H1 (cell line): Measurements from ENCODE around the gene TSHZ2. TPM values are rescaled to one million over a fixed set of nuclear protein-coding genes. Genes with fewer than 3 reads are reported as not detected.

Experiments used
- CTCF ChIA-PET: fragments of 300-600 bp; sonication (Branson Sonifier 250); formaldehyde crosslinking; loops from one replicate; lab custom pipeline; 2021; ENCODE audit not compliant: partially characterized antibody; lab: Charles Lee
- POLR2A ChIA-PET: fragments of 300-600 bp; sonication (Branson Sonifier 250); formaldehyde crosslinking; loops from one replicate; lab custom pipeline; 2021; ENCODE audit warnings: inconsistent platforms; ENCODE audit not compliant: partially characterized antibody; lab: Charles Lee
- DNase-seq, 2 experiments: peaks; one replicate each; pipeline versions ENCODE4 v3.0.0 to v3.0.0-alpha.2; 2010 to 2022; ENCODE audit warnings: low spot score in 2 of 2, low read depth in 1 of 2, mixed read lengths in 1 of 2
- FAIRE-seq: peaks from 2 replicates; lab custom pipeline; 2011; peaks lifted over from hg19 to GRCh38; lab: Jason Lieb, UNC
- H2AFZ ChIP-seq: 2 replicates; pipeline ENCODE4 v1.8.1; 2012; ENCODE audit warnings: low read length, inconsistent platforms
- H2AK5ac ChIP-seq: 2 replicates; pipeline ENCODE4 v1.6.1; 2013; ENCODE audit warnings: low read depth, low read length
- H2BK120ac ChIP-seq: replicated peaks from 2 replicates; pipeline ENCODE3; 2013; ENCODE audit warnings: low read depth, low read length, inconsistent platforms
- H2BK12ac ChIP-seq: 2 replicates; pipeline ENCODE4 v1.6.1; 2013; ENCODE audit warnings: low read depth, low read length
- H2BK15ac ChIP-seq: 2 replicates; pipeline ENCODE4 v1.6.1; 2013; ENCODE audit warnings: low read length
- H2BK20ac ChIP-seq: 2 replicates; pipeline ENCODE4 v1.6.1; 2013; ENCODE audit warnings: low read length
- H2BK5ac ChIP-seq: 2 replicates; pipeline ENCODE4 v1.6.1; 2013; ENCODE audit warnings: low read depth, low read length
- H3K14ac ChIP-seq: 2 replicates; pipeline ENCODE4 v1.6.1; 2013; ENCODE audit warnings: inconsistent platforms; ENCODE audit not compliant: insufficient read length
- H3K18ac ChIP-seq: 2 replicates; pipeline ENCODE4 v1.6.1; 2013; ENCODE audit warnings: low read length; ENCODE audit errors: extremely low read depth
- H3K23ac ChIP-seq: 2 replicates; pipeline ENCODE4 v1.6.1; 2013; ENCODE audit warnings: inconsistent platforms; ENCODE audit not compliant: insufficient read length
- H3K23me2 ChIP-seq: 2 replicates; pipeline ENCODE4 v1.6.1; 2013; ENCODE audit warnings: low read depth, low read length
- H3K27ac ChIP-seq: 2 replicates; pipeline ENCODE4 v1.6.1; 2011; ENCODE audit warnings: low read depth, low read length, inconsistent platforms
- H3K27me3 ChIP-seq, 4 experiments: replicated peaks in 1 of 4; 1 replicate in 1 of 4; 2 replicates in 3 of 4; pipeline versions ENCODE4 v1.6.1 to v1.8.1; 2011 to 2013; ENCODE audit warnings: low read length in 3 of 4, mild to moderate bottlenecking in 3 of 4, inconsistent platforms in 2 of 4, mixed read lengths in 2 of 4, moderate library complexity in 1 of 4; ENCODE audit not compliant: control insufficient read depth in 3 of 4, insufficient read depth in 3 of 4; ENCODE audit errors: extremely low read depth in 1 of 4
- H3K36me3 ChIP-seq, 4 experiments: 2 replicates each; pipeline versions ENCODE4 v1.6.1 to v1.8.1; 2011 to 2013; ENCODE audit warnings: mild to moderate bottlenecking in 4 of 4, low read length in 3 of 4, moderate library complexity in 2 of 4, control low read depth in 1 of 4, inconsistent platforms in 1 of 4; ENCODE audit not compliant: insufficient read depth in 4 of 4, control insufficient read depth in 2 of 4
- H3K4ac ChIP-seq: replicated peaks from 2 replicates; pipeline ENCODE3; 2013; ENCODE audit warnings: low read length, low read depth, mixed read lengths, inconsistent platforms; ENCODE audit not compliant: insufficient read length
- H3K4me1 ChIP-seq, 4 experiments: replicated peaks in 1 of 4; 1 replicate in 1 of 4; 2 replicates in 3 of 4; pipeline versions ENCODE4 v1.6.1 to v1.8.1; 2011 to 2013; ENCODE audit warnings: low read length in 3 of 4, inconsistent platforms in 2 of 4, mixed read lengths in 1 of 4; ENCODE audit not compliant: insufficient read depth in 4 of 4, control insufficient read depth in 3 of 4
- H3K4me2 ChIP-seq, 2 experiments: 2 replicates each; pipeline versions ENCODE4 v1.6.1 to v1.8.1; 2011 to 2013; ENCODE audit warnings: low read depth in 2 of 2, low read length in 2 of 2, control low read depth in 1 of 2, inconsistent platforms in 1 of 2, mild to moderate bottlenecking in 1 of 2; ENCODE audit not compliant: insufficient read depth in 1 of 2
- H3K4me3 ChIP-seq, 4 experiments: fragments of 200-600, 300-600 bp in 1 of 4; sonication (generic), shearing (Covaris generic), sonication (Bioruptor Twin) in 1 of 4; 2 replicates each; pipeline versions ENCODE4 v1.5.1 to v1.8.1; 2011 to 2016; ENCODE audit warnings: low read length in 4 of 4, low read depth in 3 of 4, control low read depth in 2 of 4, inconsistent platforms in 2 of 4, mild to moderate bottlenecking in 2 of 4, mixed read lengths in 1 of 4, moderate library complexity in 1 of 4; ENCODE audit not compliant: insufficient read depth in 2 of 4; ENCODE audit errors: extremely low read depth in 1 of 4
- H3K56ac ChIP-seq: replicated peaks from 2 replicates; pipeline ENCODE3; 2013; ENCODE audit warnings: low read depth, mild to moderate bottlenecking, mixed read lengths, low read length, inconsistent platforms; ENCODE audit not compliant: insufficient read length
- H3K79me1 ChIP-seq: 2 replicates; pipeline ENCODE4 v1.6.1; 2013; ENCODE audit warnings: low read depth, low read length, control low read depth
- H3K79me2 ChIP-seq, 2 experiments: 2 replicates each; pipeline versions ENCODE4 v1.6.1 to v1.8.1; 2012 to 2013; ENCODE audit warnings: low read length in 2 of 2, mild to moderate bottlenecking in 2 of 2, inconsistent platforms in 1 of 2; ENCODE audit not compliant: insufficient read depth in 2 of 2, control insufficient read depth in 1 of 2
- H3K9ac ChIP-seq, 4 experiments: replicated peaks in 1 of 4; 1 replicate in 1 of 4; 2 replicates in 3 of 4; pipeline versions ENCODE4 v1.6.1 to v1.8.1; 2011 to 2013; ENCODE audit warnings: low read depth in 3 of 4, low read length in 3 of 4, control low read depth in 2 of 4, mild to moderate bottlenecking in 2 of 4, moderate library complexity in 2 of 4, inconsistent platforms in 1 of 4; ENCODE audit errors: extremely low read depth in 1 of 4
- H3K9me3 ChIP-seq, 2 experiments: 2 replicates each; pipeline versions ENCODE4 v1.6.1 to v1.8.1; 2012 to 2013; ENCODE audit warnings: mild to moderate bottlenecking in 2 of 2, moderate library complexity in 2 of 2, control low read depth in 1 of 2, inconsistent platforms in 1 of 2, low read depth in 1 of 2, low read length in 1 of 2, mixed read lengths in 1 of 2; ENCODE audit not compliant: insufficient read depth in 2 of 2
- H4K20me1 ChIP-seq, 2 experiments: replicated peaks in 1 of 2; 2 replicates each; pipeline versions ENCODE3 to v1.8.1; 2011 to 2013; ENCODE audit warnings: inconsistent platforms in 2 of 2, low read length in 2 of 2, mild to moderate bottlenecking in 1 of 2; ENCODE audit not compliant: insufficient read depth in 2 of 2, control insufficient read depth in 1 of 2
- H4K5ac ChIP-seq: 2 replicates; pipeline ENCODE4 v1.6.1; 2013; ENCODE audit warnings: low read length, low read depth, mixed read lengths, inconsistent platforms; ENCODE audit not compliant: insufficient read length
- H4K8ac ChIP-seq: 2 replicates; pipeline ENCODE4 v1.8.0; 2013; ENCODE audit warnings: mild to moderate bottlenecking, moderate library complexity, low read length, inconsistent platforms; ENCODE audit not compliant: insufficient read depth; ENCODE audit errors: extremely low read depth
- H4K91ac ChIP-seq: replicated peaks from 2 replicates; pipeline ENCODE3; 2013; ENCODE audit warnings: low read length, mixed read lengths, inconsistent platforms; ENCODE audit not compliant: insufficient read length
- CHD2 ChIP-seq: IDR thresholded peaks from 2 replicates; pipeline ENCODE4 v1.6.1; 2012; ENCODE audit warnings: low read length, improper control_type of control experiment
- WGBS, 2 experiments: shearing (Covaris generic) in 1 of 2; methylation state at CpG; one replicate each; pipeline versions ENCODE4 v1.1.6 to v1.1.7; 2013 to 2015; ENCODE audit warnings: low lambda C conversion rate in 2 of 2, mixed read lengths in 2 of 2, inconsistent platforms in 1 of 2, low coverage in 1 of 2, missing lambda C conversion rate in 1 of 2; ENCODE audit not compliant: insufficient replicate concordance in 2 of 2, insufficient coverage in 1 of 2, insufficient read length in 1 of 2; ENCODE audit errors: extremely low coverage in 1 of 2, missing lambda C conversion rate in 1 of 2; 5-methylcytosine and 5-hydroxymethylcytosine counted together
- polyA plus RNA-seq, 7 experiments: library from polyadenylated mRNA; depleted of rRNA in 3 of 7; stranded (reverse) in 5 of 7; unstranded in 2 of 7; fragments of >200 nt in 5 of 7; fragments of 200-250 nt in 2 of 7; gene quantifications; 1 replicate in 5 of 7; 2 replicates in 1 of 7; 4 replicates in 1 of 7; pipeline versions ENCODE4 v1.2.1 to v1.2.3, GENCODE V29; 2011 to 2013; ENCODE audit warnings: missing spikeins in 2 of 7, mixed read lengths in 2 of 7
- total RNA-seq: library from RNA; stranded (reverse); fragmentation: NEBNext Ultra II Directional; extraction: Animal tissue kit (Norgen Biotek cat#: 25700); gene quantifications from 2 replicates; pipeline ENCODE4 v1.2.1, GENCODE V29; 2021

The TSHZ2 gene
- total and polyA plus RNA-seq, 2 of the 8 experiments (the other 6 are each of a cell fraction or from before 2014, with no cell fraction given), result 0.14 to 0.30 TPM

DNA sequence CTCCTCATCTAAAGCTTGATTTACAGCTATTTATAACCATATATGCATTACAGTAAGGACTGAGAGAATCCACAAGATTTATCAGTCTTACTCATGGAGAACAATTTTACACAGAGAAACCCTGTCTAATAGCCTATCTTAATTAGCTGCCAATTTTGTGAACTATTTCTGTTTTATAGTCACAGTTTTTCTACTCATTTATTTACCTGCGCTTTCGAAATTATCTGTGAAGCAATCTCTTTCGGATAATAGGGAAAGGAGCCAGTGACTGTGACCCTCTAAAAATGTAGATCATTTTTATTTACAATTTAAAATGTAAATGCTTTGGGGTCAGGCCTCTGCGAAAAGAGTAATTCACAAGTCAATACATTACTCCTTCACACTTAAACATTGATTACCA lies 98.1 kb downstream of the TSHZ2 start:
- Histone ChIP-seq H4K20me1 (no peaks in the 10 kb centered on the region), H3K56ac (no peak overlapping the region), H3K79me1 (no peaks in the 10 kb centered on the region), H3K4me2 (no peak overlapping the region), H3K79me2 (no peaks in the 10 kb centered on the region), H3K23ac (no peak overlapping the region), H2BK12ac (no peak overlapping the region), H3K4me3 (no peak overlapping the region), H2AFZ (no peak overlapping the region), H4K91ac (no peak overlapping the region), H4K5ac (no peak overlapping the region), H2BK5ac (no peak overlapping the region), H2BK20ac (no peak overlapping the region), H3K4me1 (peaks cover 0 to 3% (median 2%) of the 10 kb centered on the region in 4 experiments; a peak in 4 of 7 replicates), H3K23me2 (peaks cover 5% of the 10 kb centered on the region; the same call in 1 of the 2 replicates), H3K27me3 (no peaks in the 10 kb centered on the region), H2BK120ac (no peak overlapping the region), H3K27ac (no peak overlapping the region), H3K36me3 (no peaks in the 10 kb centered on the region), H3K14ac (no peak overlapping the region), H2BK15ac (no peak overlapping the region), H3K4ac (no peak overlapping the region), H3K9me3 (no peaks in the 10 kb centered on the region; a peak in 2 of 4 replicates), H4K8ac (no peak overlapping the region), H3K18ac (no peak overlapping the region), H2AK5ac (no peak overlapping the region), H3K9ac (no peak overlapping the region)
- ChIA-PET POLR2A (no interaction called here), CTCF (interaction anchor here (0.9 to 1.2 kb wide), 2 partner anchors 10 kb away, joined by 3 to 4 read pairs; no protein-coding TSS in a partner anchor)
- DNase-seq (no peak), FAIRE-seq (no peak)
- TF ChIP-seq CHD2, result no peak
- WGBS, 2 experiments, result 91% methylated on average over 4 of the region's 4 CpGs; no CpG with 5 or more reads in 1 of the 2 experiments
